ENCODE data around the gene MCAT. TPM values are rescaled to one million over a fixed set of nuclear protein-coding genes. Genes with fewer than 3 reads are reported as not detected.
A peak's percentile ranks its signal among the peaks of the same experiment; 100 is the strongest.

Gene MCAT
- total RNA-seq, 1 donor from 2014 or later: 12.7 TPM

- Mint-ChIP-seq H3K36me3 (ENCODE audit: unreplicated experiment) (no peaks in the 10 kb centered on the region), H3K27ac (ENCODE audit: unreplicated experiment) (peak overlapping the region; percentile 43), H3K4me1 (ENCODE audit: low read depth, unreplicated experiment) (no peaks in the 10 kb centered on the region), H3K4me3 (ENCODE audit: unreplicated experiment) (no peak overlapping the region), H3K9me3 (ENCODE audit: unreplicated experiment) (peaks cover 2% of the 10 kb centered on the region), H3K27me3 (ENCODE audit: unreplicated experiment) (peaks cover 5% of the 10 kb centered on the region)
- no peak for DNase-seq
- no peak for TF ChIP-seq CTCF (IDR thresholded peaks at IDR 0.05; ENCODE audit: partially characterized antibody, unreplicated experiment)
Measured at GRCh38 chr22:43136801-43137200, 6.4 kb downstream of the MCAT start.

- TF ChIP-seq CTCF (IDR thresholded peaks at IDR 0.05; ENCODE audit: partially characterized antibody, unreplicated experiment): peak; percentile 71
- H3K4me1 Mint-ChIP-seq (ENCODE audit: low read depth, unreplicated experiment): no peaks in the 10 kb centered on the region
- no peaks in the 10 kb centered on the region for H3K36me3 Mint-ChIP-seq (ENCODE audit: unreplicated experiment)
- H3K27me3 Mint-ChIP-seq (ENCODE audit: unreplicated experiment): peaks cover 5% of the 10 kb centered on the region
- peak overlapping the region; percentile 68 for H3K27ac Mint-ChIP-seq (ENCODE audit: unreplicated experiment)
- H3K4me3 Mint-ChIP-seq (ENCODE audit: unreplicated experiment): no peak overlapping the region
- peak; percentile 71 for DNase-seq
- H3K9me3 Mint-ChIP-seq (ENCODE audit: unreplicated experiment): peaks cover 2% of the 10 kb centered on the region
Measured at GRCh38 chr22:43136255-43136654, 6.9 kb downstream of the MCAT start.

- no peak for TF ChIP-seq CTCF (IDR thresholded peaks at IDR 0.05; ENCODE audit: partially characterized antibody, unreplicated experiment)
- Mint-ChIP-seq H3K27me3 (ENCODE audit: unreplicated experiment) (peaks cover 5% of the 10 kb centered on the region), H3K4me3 (ENCODE audit: unreplicated experiment) (no peak overlapping the region), H3K36me3 (ENCODE audit: unreplicated experiment) (no peaks in the 10 kb centered on the region), H3K9me3 (ENCODE audit: unreplicated experiment) (peaks cover 2% of the 10 kb centered on the region), H3K27ac (ENCODE audit: unreplicated experiment) (no peak overlapping the region), H3K4me1 (ENCODE audit: low read depth, unreplicated experiment) (no peaks in the 10 kb centered on the region)
- no peak for DNase-seq
Measured at GRCh38 chr22:43135565-43135964, 7.6 kb downstream of the MCAT start.

DNA sequence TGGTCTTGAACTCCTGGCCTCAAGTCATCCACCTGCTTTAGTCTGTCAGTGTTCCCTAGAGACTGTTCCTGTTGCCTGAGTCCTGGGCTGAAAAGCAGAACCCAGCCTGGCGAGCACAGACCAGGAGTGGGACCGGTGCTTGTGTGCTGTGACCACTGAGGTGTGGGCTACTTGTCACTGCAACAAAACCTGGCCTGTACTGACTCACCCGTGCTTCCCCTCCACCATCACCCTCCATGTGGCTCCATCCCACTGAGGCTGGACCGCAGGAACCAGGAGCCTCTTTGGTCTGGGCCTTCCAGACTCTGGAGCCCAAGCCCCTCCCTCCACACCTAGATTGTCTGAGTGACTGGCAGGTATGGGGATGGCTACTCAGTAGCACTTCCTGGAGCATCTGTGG lies 8.6 kb downstream of the MCAT start:
- H3K27ac Mint-ChIP-seq (ENCODE audit: unreplicated experiment): no peak overlapping the region
- TF ChIP-seq CTCF (IDR thresholded peaks at IDR 0.05; ENCODE audit: partially characterized antibody, unreplicated experiment): no peak
- H3K4me1 Mint-ChIP-seq (ENCODE audit: low read depth, unreplicated experiment): no peaks in the 10 kb centered on the region
- DNase-seq: no peak
- no peak overlapping the region for H3K4me3 Mint-ChIP-seq (ENCODE audit: unreplicated experiment)
- peaks cover 5% of the 10 kb centered on the region for H3K27me3 Mint-ChIP-seq (ENCODE audit: unreplicated experiment)
- no peaks in the 10 kb centered on the region for H3K36me3 Mint-ChIP-seq (ENCODE audit: unreplicated experiment)
- peaks cover 2% of the 10 kb centered on the region for H3K9me3 Mint-ChIP-seq (ENCODE audit: unreplicated experiment)

GRCh38 chr22:43133401-43133800 lies 9.8 kb downstream of the MCAT start:
- DNase-seq: no peak

More at GRCh38 chr22:43133401-43133800, 9.8 kb downstream of the MCAT start:
- no peak for TF ChIP-seq CTCF (IDR thresholded peaks at IDR 0.05; ENCODE audit: partially characterized antibody, unreplicated experiment)
- no peak overlapping the region for H3K4me3 Mint-ChIP-seq (ENCODE audit: unreplicated experiment)
- no peak overlapping the region for H3K27ac Mint-ChIP-seq (ENCODE audit: unreplicated experiment)
- no peaks in the 10 kb centered on the region for H3K36me3 Mint-ChIP-seq (ENCODE audit: unreplicated experiment)
- H3K9me3 Mint-ChIP-seq (ENCODE audit: unreplicated experiment): peaks cover 2% of the 10 kb centered on the region
- no peaks in the 10 kb centered on the region for H3K4me1 Mint-ChIP-seq (ENCODE audit: low read depth, unreplicated experiment)
- peaks cover 8% of the 10 kb centered on the region for H3K27me3 Mint-ChIP-seq (ENCODE audit: unreplicated experiment)
